ENCODE data around the gene SECISBP2. TPM values are rescaled to one million over a fixed set of nuclear protein-coding genes. Genes with fewer than 3 reads are reported as not detected.

SECISBP2 gene
- total and polyA plus RNA-seq, 2 donors, result 41.2 to 52.7 TPM

- H3K36me3 ChIP-seq (ENCODE audit: control insufficient read depth in 2 of 2, insufficient read depth in 2 of 2, low read length in 1 of 2), result peaks cover 97% of the 10 kb centered on the region in 2 donors
These were observed 76.1 kb downstream of the SECISBP2 start for GRCh38 chr9:89394412-89394811.

DNA sequence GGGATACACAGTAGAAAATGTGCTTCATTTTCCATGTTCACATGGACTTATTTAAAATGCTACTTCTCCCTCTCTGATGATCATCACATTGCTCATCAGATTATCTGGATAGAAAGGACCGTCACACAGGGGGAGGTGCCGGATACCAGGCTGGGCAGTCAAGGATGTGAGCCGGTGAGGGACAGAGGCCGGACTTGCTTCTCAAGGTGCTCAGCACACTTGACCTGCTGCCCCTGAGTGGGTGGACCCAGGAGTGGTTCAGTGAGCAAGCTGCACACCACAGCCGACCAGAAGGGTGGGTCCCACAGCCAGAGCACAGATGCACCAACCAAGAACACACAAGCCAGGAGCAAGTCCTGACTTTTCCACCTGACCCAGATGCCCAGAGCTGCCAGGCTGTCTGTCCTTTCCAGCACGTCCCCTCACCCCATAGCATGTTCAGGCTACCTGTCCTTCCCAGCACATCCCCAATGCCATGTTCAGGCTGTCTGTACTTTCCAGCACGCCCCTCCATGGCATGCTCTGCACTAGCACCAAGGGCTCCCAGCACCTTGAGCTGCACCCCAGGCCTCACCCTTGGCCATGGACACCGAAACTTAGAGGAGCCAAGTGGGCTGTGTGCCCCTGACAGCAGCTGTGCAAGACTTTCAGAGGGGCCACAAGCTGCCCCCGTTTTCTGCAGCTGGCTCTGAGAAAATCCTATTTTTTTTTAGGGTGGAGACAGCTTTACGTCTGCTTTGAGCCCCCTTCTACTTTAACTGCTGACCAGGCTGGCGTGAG lies 77.8 kb downstream of the SECISBP2 start:
- Histone ChIP-seq H3K27me3 (ENCODE audit: control insufficient read depth in 2 of 2, insufficient read depth in 1 of 2, low read length in 1 of 2) (no peaks in the 10 kb centered on the region), H3K36me3 (ENCODE audit: control insufficient read depth in 2 of 2, insufficient read depth in 2 of 2, low read length in 1 of 2) (peaks cover 90 to 91% of the 10 kb centered on the region in 2 donors), H3K4me1 (ENCODE audit: control insufficient read depth in 2 of 2, insufficient read depth in 2 of 2, low read length in 2 of 2) (peaks cover 0 to 3% of the 10 kb centered on the region in 2 donors), H3K4me3 (ENCODE audit: low read length in 2 of 2) (no peak overlapping the region), H3K9me3 (ENCODE audit: control insufficient read depth in 2 of 2, insufficient read depth in 1 of 2, low read length in 1 of 2) (no peaks in the 10 kb centered on the region), H3K27ac (ENCODE audit: low read depth in 1 of 2, low read length in 1 of 2) (no peak overlapping the region)
- WGBS, result 99% methylated on average over 11 of the region's 11 CpGs
- no peak for DNase-seq (ENCODE audit: low read depth in 6 of 9, low spot score in 9 of 9)

More at GRCh38 chr9:89394412-89394811, 76.1 kb downstream of the SECISBP2 start:
- Histone ChIP-seq H3K9me3 (ENCODE audit: control insufficient read depth in 2 of 2, insufficient read depth in 1 of 2, low read length in 1 of 2) (no peaks in the 10 kb centered on the region), H3K4me1 (ENCODE audit: control insufficient read depth in 2 of 2, insufficient read depth in 2 of 2, low read length in 2 of 2) (no peaks in the 10 kb centered on the region), H3K27me3 (ENCODE audit: control insufficient read depth in 2 of 2, insufficient read depth in 1 of 2, low read length in 1 of 2) (no peaks in the 10 kb centered on the region), H3K4me3 (ENCODE audit: low read length in 2 of 2) (no peak overlapping the region), H3K27ac (ENCODE audit: low read depth in 1 of 2, low read length in 1 of 2) (no peak overlapping the region)
- DNase-seq (ENCODE audit: low read depth in 6 of 9, low spot score in 9 of 9), result no peak
- WGBS, result 98% methylated on average over 12 of the region's 12 CpGs

DNA sequence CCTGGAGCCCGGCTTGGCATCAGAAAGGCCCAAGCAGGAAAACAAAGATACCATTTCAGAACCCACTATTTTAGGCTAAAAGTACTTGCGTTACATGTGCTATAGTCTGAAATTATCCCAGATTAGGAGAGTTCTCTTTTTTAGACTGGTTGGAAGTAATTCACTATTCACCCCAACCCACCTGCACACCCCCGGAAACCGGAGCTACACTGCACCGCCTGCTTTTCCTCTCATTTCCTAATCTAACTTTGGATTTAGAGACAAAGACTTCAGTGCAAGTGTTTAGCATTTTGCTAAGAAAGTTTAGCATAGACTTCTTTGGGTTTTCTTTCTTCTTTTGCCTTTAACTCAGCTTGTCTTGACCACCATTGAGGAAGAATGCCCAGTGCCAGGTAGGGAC lies 79.2 kb downstream of the SECISBP2 start:
- Histone ChIP-seq H3K9me3 (ENCODE audit: control insufficient read depth in 2 of 2, insufficient read depth in 1 of 2, low read length in 1 of 2) (no peaks in the 10 kb centered on the region), H3K4me1 (ENCODE audit: control insufficient read depth in 2 of 2, insufficient read depth in 2 of 2, low read length in 2 of 2) (peaks cover 0 to 3% of the 10 kb centered on the region in 2 donors), H3K36me3 (ENCODE audit: control insufficient read depth in 2 of 2, insufficient read depth in 2 of 2, low read length in 1 of 2) (peaks cover 90 to 91% of the 10 kb centered on the region in 2 donors), H3K27ac (ENCODE audit: low read depth in 1 of 2, low read length in 1 of 2) (no peak overlapping the region), H3K27me3 (ENCODE audit: control insufficient read depth in 2 of 2, insufficient read depth in 1 of 2, low read length in 1 of 2) (no peaks in the 10 kb centered on the region), H3K4me3 (ENCODE audit: low read length in 2 of 2) (no peak overlapping the region)
- no peak for DNase-seq (ENCODE audit: low read depth in 6 of 9, low spot score in 9 of 9)
- WGBS, result 89% methylated on average over 5 of the region's 5 CpGs

- Histone ChIP-seq H3K27me3 (ENCODE audit: control insufficient read depth in 2 of 2, insufficient read depth in 1 of 2, low read length in 1 of 2) (no peaks in the 10 kb centered on the region), H3K36me3 (ENCODE audit: control insufficient read depth in 2 of 2, insufficient read depth in 2 of 2, low read length in 1 of 2) (peaks cover 87 to 90% of the 10 kb centered on the region in 2 donors), H3K9me3 (ENCODE audit: control insufficient read depth in 2 of 2, insufficient read depth in 1 of 2, low read length in 1 of 2) (no peaks in the 10 kb centered on the region), H3K27ac (ENCODE audit: low read depth in 1 of 2, low read length in 1 of 2) (no peak overlapping the region), H3K4me1 (ENCODE audit: control insufficient read depth in 2 of 2, insufficient read depth in 2 of 2, low read length in 2 of 2) (peaks cover 0 to 3% of the 10 kb centered on the region in 2 donors), H3K4me3 (ENCODE audit: low read length in 2 of 2) (no peak overlapping the region)
- WGBS, result 99% methylated on average over 5 of the region's 5 CpGs
- DNase-seq (ENCODE audit: low read depth in 6 of 9, low spot score in 9 of 9), result no peak
These were observed 80.3 kb downstream of the SECISBP2 start for GRCh38 chr9:89398621-89399020.

GRCh38 chr9:89400403-89401116 lies 82.3 kb downstream of the SECISBP2 start:
- Histone ChIP-seq H3K4me1 (ENCODE audit: control insufficient read depth in 2 of 2, insufficient read depth in 2 of 2, low read length in 2 of 2) (peaks cover 0 to 6% of the 10 kb centered on the region in 2 donors), H3K4me3 (ENCODE audit: low read length in 2 of 2) (no peak overlapping the region), H3K9me3 (ENCODE audit: control insufficient read depth in 2 of 2, insufficient read depth in 1 of 2, low read length in 1 of 2) (no peaks in the 10 kb centered on the region)

GRCh38 chr9:89402695-89403427 lies 84.6 kb downstream of the SECISBP2 start:
- Histone ChIP-seq H3K4me3 (ENCODE audit: low read length in 2 of 2) (no peak overlapping the region), H3K4me1 (ENCODE audit: control insufficient read depth in 2 of 2, insufficient read depth in 2 of 2, low read length in 2 of 2) (peaks cover 3 to 21% of the 10 kb centered on the region in 2 donors), H3K9me3 (ENCODE audit: control insufficient read depth in 2 of 2, insufficient read depth in 1 of 2, low read length in 1 of 2) (peaks cover 0 to 1% of the 10 kb centered on the region in 2 donors), H3K27ac (ENCODE audit: low read depth in 1 of 2, low read length in 1 of 2) (no peak overlapping the region), H3K36me3 (ENCODE audit: control insufficient read depth in 2 of 2, insufficient read depth in 2 of 2, low read length in 1 of 2) (peaks cover 70 to 82% of the 10 kb centered on the region in 2 donors), H3K27me3 (ENCODE audit: control insufficient read depth in 2 of 2, insufficient read depth in 1 of 2, low read length in 1 of 2) (no peaks in the 10 kb centered on the region)
- WGBS, result 98% methylated on average over 14 of the region's 14 CpGs
- DNase-seq (ENCODE audit: low read depth in 6 of 9, low spot score in 9 of 9), result no peak

More at GRCh38 chr9:89400403-89401116, 82.3 kb downstream of the SECISBP2 start:
- H3K36me3 ChIP-seq (ENCODE audit: control insufficient read depth in 2 of 2, insufficient read depth in 2 of 2, low read length in 1 of 2), result peaks cover 90% of the 10 kb centered on the region in 2 donors
- no peaks in the 10 kb centered on the region for H3K27me3 ChIP-seq (ENCODE audit: control insufficient read depth in 2 of 2, insufficient read depth in 1 of 2, low read length in 1 of 2)
- H3K27ac ChIP-seq (ENCODE audit: low read depth in 1 of 2, low read length in 1 of 2), result peak overlapping the region; percentile 36
- 62% methylated on average over 12 of the region's 12 CpGs for WGBS
- DNase-seq (ENCODE audit: low read depth in 6 of 9, low spot score in 9 of 9), result no peak

DNA sequence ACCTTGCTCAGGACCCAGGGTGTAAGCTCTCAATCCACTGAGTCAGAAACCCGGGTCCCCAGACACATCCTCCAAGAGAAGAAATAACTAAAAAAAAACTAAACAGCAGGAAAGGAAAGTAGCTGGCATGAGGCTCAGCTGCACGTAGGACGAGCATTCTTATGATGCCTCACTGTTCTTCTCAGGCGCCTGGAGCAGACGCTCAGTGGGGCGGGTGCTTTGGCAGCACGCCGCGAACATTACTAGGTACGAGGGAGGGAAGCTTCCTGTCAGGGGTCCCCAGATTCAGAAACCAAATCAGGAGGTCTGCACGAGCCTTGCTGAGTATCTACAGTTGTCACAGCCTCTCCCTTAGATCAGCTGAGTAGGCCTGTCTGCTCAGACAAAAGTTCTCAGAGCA lies 85.8 kb downstream of the SECISBP2 start:
- 91% methylated on average over 11 of the region's 11 CpGs for WGBS
- Histone ChIP-seq H3K4me1 (ENCODE audit: control insufficient read depth in 2 of 2, insufficient read depth in 2 of 2, low read length in 2 of 2) (peaks cover 12 to 33% of the 10 kb centered on the region in 2 donors), H3K9me3 (ENCODE audit: control insufficient read depth in 2 of 2, insufficient read depth in 1 of 2, low read length in 1 of 2) (peaks cover 0 to 1% of the 10 kb centered on the region in 2 donors), H3K4me3 (ENCODE audit: low read length in 2 of 2) (no peak overlapping the region), H3K27ac (ENCODE audit: low read depth in 1 of 2, low read length in 1 of 2) (peak overlapping the region in 1 of 2 donors; percentile 12), H3K27me3 (ENCODE audit: control insufficient read depth in 2 of 2, insufficient read depth in 1 of 2, low read length in 1 of 2) (no peaks in the 10 kb centered on the region), H3K36me3 (ENCODE audit: control insufficient read depth in 2 of 2, insufficient read depth in 2 of 2, low read length in 1 of 2) (peaks cover 62 to 70% of the 10 kb centered on the region in 2 donors)
- no peak for DNase-seq (ENCODE audit: low read depth in 6 of 9, low spot score in 9 of 9)

DNA sequence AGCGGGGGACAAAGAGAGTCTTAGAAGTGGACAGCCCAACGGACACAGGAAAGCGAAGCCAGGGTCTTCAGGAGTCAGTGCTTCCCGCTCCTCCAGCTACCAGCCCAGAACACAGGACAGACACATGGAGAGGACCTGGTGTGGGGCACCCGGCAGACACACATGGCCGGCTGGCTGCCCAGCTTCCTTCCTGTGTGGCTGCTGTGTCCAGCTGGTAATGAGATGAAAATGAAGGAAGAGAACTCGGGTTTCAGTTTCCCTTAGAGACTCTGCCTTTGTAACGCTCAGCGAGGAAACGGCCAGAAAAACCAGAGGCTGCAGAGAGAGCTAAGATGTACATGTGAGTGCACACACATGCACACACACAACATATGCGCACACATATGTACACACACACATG lies 87.5 kb downstream of the SECISBP2 start:
- H3K36me3 ChIP-seq (ENCODE audit: control insufficient read depth in 2 of 2, insufficient read depth in 2 of 2, low read length in 1 of 2), result peaks cover 54 to 61% of the 10 kb centered on the region in 2 donors
- H3K4me1 ChIP-seq (ENCODE audit: control insufficient read depth in 2 of 2, insufficient read depth in 2 of 2, low read length in 2 of 2), result peaks cover 17 to 38% of the 10 kb centered on the region in 2 donors
- 76% methylated on average over 11 of the region's 11 CpGs for WGBS
- DNase-seq (ENCODE audit: low read depth in 6 of 9, low spot score in 9 of 9), result no peak
- H3K4me3 ChIP-seq (ENCODE audit: low read length in 2 of 2), result no peak overlapping the region
- no peaks in the 10 kb centered on the region for H3K27me3 ChIP-seq (ENCODE audit: control insufficient read depth in 2 of 2, insufficient read depth in 1 of 2, low read length in 1 of 2)
- no peak overlapping the region for H3K27ac ChIP-seq (ENCODE audit: low read depth in 1 of 2, low read length in 1 of 2)
- H3K9me3 ChIP-seq (ENCODE audit: control insufficient read depth in 2 of 2, insufficient read depth in 1 of 2, low read length in 1 of 2), result peaks cover under 1 to 1% of the 10 kb centered on the region in 2 donors
